HCT116 (cell line): Measurements from ENCODE around the gene SIN3A. TPM values are rescaled to one million over a fixed set of nuclear protein-coding genes. Genes with fewer than 3 reads are reported as not detected.

ENCODE experiments used
- ATAC-seq: fragments of 200-7000 bp; cut with Tn5 transposase; 2 replicates; pipeline ENCODE4 v1.9.1; 2020; ENCODE audit warnings: mild to moderate bottlenecking, moderate library complexity
- BruUV-seq: library from RNA; stranded (reverse); fragments of 400-500 nt; replicated peaks from 2 replicates; lab custom pipeline; 2021; lab: Mats Ljungman, UMichigan
- CTCF ChIA-PET: fragments of 300-600 bp; sonication (Branson Sonifier 250); formaldehyde crosslinking; loops from one replicate; lab custom pipeline; 2021; ENCODE audit warnings: antibody characterized with exemption; lab: Charles Lee
- POLR2A ChIA-PET: fragments of 300-600, 350-600 bp; sonication (Branson Sonifier 250); formaldehyde crosslinking; loops from one replicate; lab custom pipeline; 2021; ENCODE audit warnings: antibody characterized with exemption; lab: Charles Lee
- RAD21 ChIA-PET, 2 experiments: fragments of 300-600 bp; sonication (Branson Sonifier 250); formaldehyde crosslinking; loops; one replicate each; lab custom pipeline; 2023; ENCODE audit warnings: low total read pairs in 2 of 2; ENCODE audit not compliant: uncharacterized antibody in 2 of 2, unreplicated experiment in 2 of 2, low non-redundant PET in 1 of 2; lab: Charles Lee
- DNase-seq: peaks from one replicate; pipeline ENCODE4 v3.0.0-alpha.2; 2010; ENCODE audit warnings: low read depth, low spot score
- H2AFZ ChIP-seq: fragments of 200-600 bp; shearing (Covaris generic), sonication (generic); 2 replicates; pipeline ENCODE4 v1.6.1; 2017; ENCODE audit warnings: low read depth, mixed run types, mixed read lengths, antibody characterized with exemption, low read length; ENCODE audit not compliant: poor library complexity, severe bottlenecking
- H3K27ac ChIP-seq: 2 replicates; pipeline ENCODE4 v1.5.1; 2012; ENCODE audit warnings: low read depth, low read length
- H3K27me3 ChIP-seq: fragments of 200-600 bp; sonication (generic); 2 replicates; pipeline ENCODE4 v1.6.1; 2016; ENCODE audit warnings: mixed run types, low read length, mixed read lengths; ENCODE audit not compliant: insufficient read depth
- H3K36me3 ChIP-seq, 2 experiments: fragments of 200-500 bp in 1 of 2; fragments of 200-600 bp in 1 of 2; sonication (Bioruptor generic) in 1 of 2; sonication (generic) in 1 of 2; 2 replicates each; pipeline versions ENCODE4 v1.5.1 to v1.6.1; 2014 to 2016; ENCODE audit warnings: low read length in 2 of 2, inconsistent platforms in 1 of 2, mixed read lengths in 1 of 2, mixed run types in 1 of 2; ENCODE audit not compliant: insufficient read depth in 2 of 2, control insufficient read depth in 1 of 2
- H3K4me1 ChIP-seq, 2 experiments: fragments of 200-600 bp in 1 of 2; sonication (generic) in 1 of 2; 2 replicates each; pipeline versions ENCODE4 v1.5.1 to v1.6.1; 2012 to 2017; ENCODE audit warnings: low read length in 2 of 2, inconsistent platforms in 1 of 2, mild to moderate bottlenecking in 1 of 2, mixed read lengths in 1 of 2, mixed run types in 1 of 2, moderate library complexity in 1 of 2; ENCODE audit not compliant: insufficient read depth in 2 of 2, control insufficient read depth in 1 of 2
- H3K4me2 ChIP-seq: fragments of 200-600 bp; sonication (generic); 2 replicates; pipeline ENCODE4 v1.6.1; 2017; ENCODE audit warnings: mixed run types, low read length, mixed read lengths
- H3K4me3 ChIP-seq, 2 experiments: fragments of 200-600 bp in 1 of 2; sonication (generic) in 1 of 2; replicated peaks in 1 of 2; 2 replicates each; pipeline ENCODE4 v1.5.1; 2011 to 2016; ENCODE audit warnings: low read length in 2 of 2, control low read depth in 1 of 2, low read depth in 1 of 2, mild to moderate bottlenecking in 1 of 2, mixed read lengths in 1 of 2, mixed run types in 1 of 2
- H3K79me2 ChIP-seq: fragments of 200-600 bp; sonication (generic); 2 replicates; pipeline ENCODE4 v1.6.1; 2017; ENCODE audit warnings: mild to moderate bottlenecking, mixed run types, low read length, moderate library complexity, mixed read lengths; ENCODE audit not compliant: insufficient read depth
- H3K9ac ChIP-seq: fragments of 200-600 bp; sonication (generic); 2 replicates; pipeline ENCODE4 v1.6.1; 2016; ENCODE audit warnings: low read length, mixed read lengths
- H3K9me2 ChIP-seq: fragments of 200-600 bp; sonication (generic), shearing (Covaris generic); 2 replicates; pipeline ENCODE4 v1.6.1; 2017; ENCODE audit warnings: mixed run types, mild to moderate bottlenecking, moderate library complexity; ENCODE audit not compliant: insufficient read depth
- H3K9me3 ChIP-seq, 2 experiments: fragments of 200-500 bp in 1 of 2; fragments of 200-600 bp in 1 of 2; sonication (Bioruptor generic) in 1 of 2; sonication (generic) in 1 of 2; 2 replicates each; pipeline ENCODE4 v1.6.1; 2014 to 2017; ENCODE audit warnings: low read length in 2 of 2, mixed read lengths in 2 of 2, inconsistent platforms in 1 of 2, low read depth in 1 of 2, mild to moderate bottlenecking in 1 of 2, mixed run types in 1 of 2, moderate library complexity in 1 of 2; ENCODE audit not compliant: control insufficient read depth in 1 of 2, insufficient read depth in 1 of 2
- H4K20me1 ChIP-seq: fragments of 200-600 bp; sonication (generic), shearing (Covaris generic); 2 replicates; pipeline ENCODE4 v1.6.1; 2017; ENCODE audit warnings: mixed run types, mild to moderate bottlenecking, moderate library complexity; ENCODE audit not compliant: insufficient read depth
- CBX3 ChIP-seq: IDR thresholded peaks from 2 replicates; pipeline ENCODE4 v1.6.1; 2012; ENCODE audit warnings: low read depth
- CEBPB ChIP-seq: IDR thresholded peaks from 2 replicates; pipeline ENCODE4 v1.6.1; 2012; ENCODE audit warnings: low read depth
- ELF1 ChIP-seq: IDR thresholded peaks from 2 replicates; pipeline ENCODE4 v1.6.1; 2012; ENCODE audit warnings: low read depth, borderline replicate concordance
- EZH2phosphoT487 ChIP-seq: fragments of 200-600 bp; IDR thresholded peaks from 2 replicates; pipeline ENCODE4 v1.6.1; 2018; ENCODE audit warnings: antibody characterized with exemption, borderline replicate concordance
- RAD21 ChIP-seq: IDR thresholded peaks from 2 replicates; pipeline ENCODE4 v1.6.1; 2012; ENCODE audit warnings: low read depth, mild to moderate bottlenecking
- SIN3A ChIP-seq: IDR thresholded peaks from 2 replicates; pipeline ENCODE4 v1.6.1; 2012; ENCODE audit warnings: low read depth
- TCF7L2 ChIP-seq: IDR thresholded peaks from 2 replicates; pipeline ENCODE4 v1.7.0; 2011; ENCODE audit warnings: borderline replicate concordance, inconsistent platforms; ENCODE audit not compliant: insufficient read depth, insufficient read length; ENCODE audit errors: extremely low read depth
- ZFX ChIP-seq: fragments of 450-650 bp; IDR thresholded peaks from 2 replicates; pipeline ENCODE4 v1.6.1; 2017
- ZNF274 ChIP-seq: fragments of 200-500 bp; sonication (Bioruptor generic); IDR thresholded peaks from 2 replicates; pipeline ENCODE4 v1.6.1; 2014; ENCODE audit warnings: mild to moderate bottlenecking, low read depth, low read length, inconsistent platforms
- intact Hi-C: fragments of 100-400 bp; cut with micrococcal nuclease; formaldehyde crosslinking; loops from 2 replicates; pipeline ENCODE4 v1.10.0; 2022
- total RNA-seq: library from RNA; stranded (reverse); gene quantifications from one replicate; pipeline ENCODE4 v1.2.1, GENCODE V29; 2021; ENCODE audit not compliant: unreplicated experiment
- TF ChIP-seq, protein P1 (sequence below), 3 experiments: fragments of 200-600 bp in 1 of 3; sonication (generic) in 1 of 3; IDR thresholded peaks in 2 of 3; conservative IDR thresholded peaks in 1 of 3; 2 replicates each; pipeline ENCODE4 v1.5.1; 2012 to 2017; ENCODE audit warnings: low read depth in 2 of 3, low read length in 2 of 3, antibody characterized with exemption in 1 of 3, borderline replicate concordance in 1 of 3, control low read depth in 1 of 3, mild to moderate bottlenecking in 1 of 3, mixed read lengths in 1 of 3, mixed run types in 1 of 3, moderate library complexity in 1 of 3; ENCODE audit not compliant: insufficient read depth in 1 of 3

Gene SIN3A
- total RNA-seq, 1 experiment from 2014 or later = 70.1 TPM

DNA sequence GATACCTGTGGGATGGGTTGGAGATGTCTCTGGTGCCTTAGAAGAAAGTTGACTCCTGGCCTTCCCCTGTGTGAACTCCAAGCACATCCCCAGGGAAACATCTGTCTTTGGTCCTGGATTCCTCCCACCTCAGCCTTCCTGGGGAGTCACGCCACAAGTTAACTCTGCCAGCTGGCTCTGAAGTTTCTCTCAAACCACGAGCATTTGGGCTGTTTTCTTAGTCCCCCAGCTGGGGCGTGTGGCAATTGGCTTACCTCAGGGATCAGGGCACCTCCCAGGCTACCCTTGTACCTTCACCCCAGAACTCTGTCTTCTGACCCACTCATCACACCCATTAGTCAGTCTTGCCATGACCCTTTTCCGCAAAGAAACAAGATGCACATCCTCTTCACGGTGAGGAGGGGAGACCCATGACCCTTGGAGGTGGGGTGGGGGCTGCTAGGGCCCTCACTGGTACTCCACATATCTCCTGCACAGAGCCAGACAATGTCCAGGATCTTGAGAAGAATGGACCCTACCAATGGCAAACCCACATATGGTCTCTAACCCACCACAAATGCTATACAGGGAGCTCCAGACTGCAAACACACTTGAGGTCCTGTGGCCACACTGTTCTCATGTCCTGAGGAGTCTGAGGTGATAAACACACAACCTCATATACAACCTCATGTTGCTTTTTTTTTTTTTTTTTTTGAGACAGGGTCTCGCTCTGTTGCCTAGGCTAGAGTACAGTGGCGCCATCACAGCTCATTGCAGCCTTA, 100.7 kb downstream of the SIN3A start:
- H3K27ac ChIP-seq = no peak overlapping the region
- ATAC-seq (no peak), DNase-seq (no peak)
- no peaks in the 10 kb centered on the region for H3K79me2 ChIP-seq
- H3K9ac ChIP-seq = no peak overlapping the region
- no peak overlapping the region for H3K4me2 ChIP-seq
- H3K36me3 ChIP-seq = no peaks in the 10 kb centered on the region
- H2AFZ ChIP-seq = no peak overlapping the region
- TF ChIP-seq, protein P1, sequence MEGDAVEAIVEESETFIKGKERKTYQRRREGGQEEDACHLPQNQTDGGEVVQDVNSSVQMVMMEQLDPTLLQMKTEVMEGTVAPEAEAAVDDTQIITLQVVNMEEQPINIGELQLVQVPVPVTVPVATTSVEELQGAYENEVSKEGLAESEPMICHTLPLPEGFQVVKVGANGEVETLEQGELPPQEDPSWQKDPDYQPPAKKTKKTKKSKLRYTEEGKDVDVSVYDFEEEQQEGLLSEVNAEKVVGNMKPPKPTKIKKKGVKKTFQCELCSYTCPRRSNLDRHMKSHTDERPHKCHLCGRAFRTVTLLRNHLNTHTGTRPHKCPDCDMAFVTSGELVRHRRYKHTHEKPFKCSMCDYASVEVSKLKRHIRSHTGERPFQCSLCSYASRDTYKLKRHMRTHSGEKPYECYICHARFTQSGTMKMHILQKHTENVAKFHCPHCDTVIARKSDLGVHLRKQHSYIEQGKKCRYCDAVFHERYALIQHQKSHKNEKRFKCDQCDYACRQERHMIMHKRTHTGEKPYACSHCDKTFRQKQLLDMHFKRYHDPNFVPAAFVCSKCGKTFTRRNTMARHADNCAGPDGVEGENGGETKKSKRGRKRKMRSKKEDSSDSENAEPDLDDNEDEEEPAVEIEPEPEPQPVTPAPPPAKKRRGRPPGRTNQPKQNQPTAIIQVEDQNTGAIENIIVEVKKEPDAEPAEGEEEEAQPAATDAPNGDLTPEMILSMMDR (IDR thresholded peaks at IDR 0.05 in 2 of 3, conservative IDR thresholded peaks at IDR 0.05 in 1 of 3; ENCODE audit: borderline replicate concordance in 1 of 3, insufficient read depth in 1 of 3, low read depth in 2 of 3, low read length in 2 of 3) = no peak
- TF ChIP-seq EZH2phosphoT487 (no peak), RAD21 (no peak), ZFX (no peak), ELF1 (no peak), CEBPB (no peak), SIN3A (no peak), TCF7L2 (no peak), ZNF274 (no peak), CBX3 (no peak)
- CTCF ChIA-PET = no interaction called here
- no peaks in the 10 kb centered on the region for H3K9me3 ChIP-seq
- intact Hi-C loops = no loop called here
- H3K4me3 ChIP-seq = no peak overlapping the region
- no TSS peak for BruUV-seq
- POLR2A ChIA-PET = interaction anchor here (1.2 kb wide), 1 partner anchor 101 kb away, joined by 4 read pairs; the partner anchor contains the start of gene SIN3A
- RAD21 ChIA-PET = no interaction called here
- H4K20me1 ChIP-seq = no peaks in the 10 kb centered on the region
- peaks cover 6 to 15% of the 10 kb centered on the region in 2 experiments; a peak in 3 of 4 replicates for H3K4me1 ChIP-seq
- H3K9me2 ChIP-seq = no peaks in the 10 kb centered on the region
- H3K27me3 ChIP-seq = no peaks in the 10 kb centered on the region
